ENCODE results near the gene AGFG2. TPM values are rescaled to one million over a fixed set of nuclear protein-coding genes. Genes with fewer than 3 reads are reported as not detected.

Gene AGFG2
- total RNA-seq, 1 donor from 2014 or later = 13.3 TPM

- TF ChIP-seq CTCF (conservative IDR thresholded peaks at IDR 0.05) = no peak
- Mint-ChIP-seq H3K27me3 (ENCODE audit: low read depth) (no peaks in the 10 kb centered on the region), H3K9me3 (no peaks in the 10 kb centered on the region), H3K4me1 (peaks cover 21% of the 10 kb centered on the region), H3K4me3 (no peak overlapping the region), H3K27ac (ENCODE audit: unreplicated experiment) (no peak overlapping the region), H3K36me3 (ENCODE audit: low read depth) (no peaks in the 10 kb centered on the region)
- no peak for DNase-seq (ENCODE audit: low read depth, low spot score)
Measured at GRCh38 chr7:100591596-100591995, 52.6 kb downstream of the AGFG2 start.

DNA sequence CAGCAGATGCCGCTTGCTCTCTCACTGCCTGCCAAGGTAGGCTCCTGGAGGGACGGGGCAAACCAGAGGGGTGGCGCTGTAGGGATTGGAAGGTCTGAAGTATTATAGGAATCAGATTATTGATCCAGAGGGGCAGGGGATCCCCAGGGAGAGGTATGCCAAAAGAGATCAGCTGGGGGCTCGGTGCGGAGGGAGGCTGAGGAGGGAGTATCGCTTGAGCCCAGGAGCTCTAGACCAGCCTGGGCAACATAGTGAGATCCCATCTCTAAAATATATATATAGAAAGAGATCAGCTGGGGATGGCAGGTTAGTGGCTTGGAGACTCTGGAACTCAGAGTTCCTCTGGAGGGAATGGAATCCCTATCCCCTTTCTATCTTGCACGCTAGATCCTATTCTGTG is 56.2 kb downstream of the AGFG2 start:
- no peaks in the 10 kb centered on the region for H3K27me3 Mint-ChIP-seq (ENCODE audit: low read depth)
- H3K9me3 Mint-ChIP-seq = no peaks in the 10 kb centered on the region
- peak overlapping the region; percentile 19 for H3K27ac Mint-ChIP-seq (ENCODE audit: unreplicated experiment)
- H3K4me3 Mint-ChIP-seq = no peak overlapping the region
- peaks cover 5% of the 10 kb centered on the region for H3K4me1 Mint-ChIP-seq
- no peak for TF ChIP-seq CTCF (conservative IDR thresholded peaks at IDR 0.05)
- no peaks in the 10 kb centered on the region for H3K36me3 Mint-ChIP-seq (ENCODE audit: low read depth)
- no peak for DNase-seq (ENCODE audit: low read depth, low spot score)

- Mint-ChIP-seq H3K9me3 (no peaks in the 10 kb centered on the region), H3K4me3 (peak overlapping the region; percentile 44), H3K4me1 (peaks cover 10% of the 10 kb centered on the region), H3K27ac (ENCODE audit: unreplicated experiment) (no peak overlapping the region), H3K36me3 (ENCODE audit: low read depth) (no peaks in the 10 kb centered on the region), H3K27me3 (ENCODE audit: low read depth) (peaks cover 8% of the 10 kb centered on the region)
- DNase-seq (ENCODE audit: low read depth, low spot score) = no peak
- TF ChIP-seq CTCF (conservative IDR thresholded peaks at IDR 0.05) = no peak
Measured at GRCh38 chr7:100598425-100598824, 59.4 kb downstream of the AGFG2 start.

- Mint-ChIP-seq H3K4me1 (peaks cover 18% of the 10 kb centered on the region), H3K9me3 (no peaks in the 10 kb centered on the region), H3K4me3 (no peak overlapping the region), H3K36me3 (ENCODE audit: low read depth) (no peaks in the 10 kb centered on the region), H3K27ac (ENCODE audit: unreplicated experiment) (no peak overlapping the region), H3K27me3 (ENCODE audit: low read depth) (peaks cover 20% of the 10 kb centered on the region)
- TF ChIP-seq CTCF (conservative IDR thresholded peaks at IDR 0.05) = no peak
- no peak for DNase-seq (ENCODE audit: low read depth, low spot score)
Measured at GRCh38 chr7:100599911-100600729, 61.1 kb downstream of the AGFG2 start.

- Mint-ChIP-seq H3K27ac (ENCODE audit: unreplicated experiment) (no peak overlapping the region), H3K4me3 (no peak overlapping the region), H3K27me3 (ENCODE audit: low read depth) (peaks cover 26% of the 10 kb centered on the region), H3K36me3 (ENCODE audit: low read depth) (no peaks in the 10 kb centered on the region), H3K9me3 (no peaks in the 10 kb centered on the region), H3K4me1 (peaks cover 22% of the 10 kb centered on the region)
- TF ChIP-seq CTCF (conservative IDR thresholded peaks at IDR 0.05) = no peak
- DNase-seq (ENCODE audit: low read depth, low spot score) = no peak
Measured at GRCh38 chr7:100600730-100601038, 61.7 kb downstream of the AGFG2 start.

Measured in neural crest cell (in vitro differentiated cells).